ENCODE data around the gene QSOX1.

QSOX1 gene

GRCh38 chr1:180170546-180171151, 16.0 kb downstream of the QSOX1 start:
- no peak for DNase-seq

- DNase-seq, result no peak
Observed at GRCh38 chr1:180171691-180172090, 17.0 kb downstream of the QSOX1 start.

- DNase-seq, result no peak
Observed at GRCh38 chr1:180173451-180173850, 18.8 kb downstream of the QSOX1 start.

- DNase-seq, result peak; percentile 78
Observed at GRCh38 chr1:180173952-180174351, 19.3 kb downstream of the QSOX1 start.

GRCh38 chr1:180175291-180175690, 20.6 kb downstream of the QSOX1 start:
- no peak for DNase-seq

GRCh38 chr1:180175806-180176205, 21.1 kb downstream of the QSOX1 start:
- no peak for DNase-seq

GRCh38 chr1:180176965-180177364, 22.3 kb downstream of the QSOX1 start:
- no peak for DNase-seq

GRCh38 chr1:180177931-180178330, 23.3 kb downstream of the QSOX1 start:
- no peak for DNase-seq

- peak; percentile 42 for DNase-seq
Observed at GRCh38 chr1:180178511-180179161, 24.0 kb downstream of the QSOX1 start.

GRCh38 chr1:180179162-180179957, 24.7 kb downstream of the QSOX1 start:
- DNase-seq, result no peak

GRCh38 chr1:180181048-180181447, 26.4 kb downstream of the QSOX1 start:
- peak; percentile 21 for DNase-seq

GRCh38 chr1:180181996-180182642, 27.4 kb downstream of the QSOX1 start:
- DNase-seq, result no peak

- DNase-seq, result no peak
Observed at GRCh38 chr1:180182643-180183311, 28.1 kb downstream of the QSOX1 start.

- DNase-seq, result no peak
Observed at GRCh38 chr1:180183426-180183825, 28.8 kb downstream of the QSOX1 start.

GRCh38 chr1:180184041-180184440, 29.4 kb downstream of the QSOX1 start:
- no peak for DNase-seq

- no peak for DNase-seq
Observed at GRCh38 chr1:180185281-180185680, 30.6 kb downstream of the QSOX1 start.

GRCh38 chr1:180185971-180186645, 31.4 kb downstream of the QSOX1 start:
- DNase-seq, result no peak

GRCh38 chr1:180186831-180187230, 32.2 kb downstream of the QSOX1 start:
- no peak for DNase-seq

- DNase-seq, result no peak
Observed at GRCh38 chr1:180187626-180188025, 33.0 kb downstream of the QSOX1 start.

GRCh38 chr1:180188091-180188506, 33.4 kb downstream of the QSOX1 start:
- peak; percentile 34 for DNase-seq

- no peak for DNase-seq
Observed at GRCh38 chr1:180188684-180189175, 34.1 kb downstream of the QSOX1 start.

GRCh38 chr1:180190091-180190490, 35.4 kb downstream of the QSOX1 start:
- DNase-seq, result no peak
